Measurements from ENCODE around the gene ELP4.

Gene ELP4

DNA sequence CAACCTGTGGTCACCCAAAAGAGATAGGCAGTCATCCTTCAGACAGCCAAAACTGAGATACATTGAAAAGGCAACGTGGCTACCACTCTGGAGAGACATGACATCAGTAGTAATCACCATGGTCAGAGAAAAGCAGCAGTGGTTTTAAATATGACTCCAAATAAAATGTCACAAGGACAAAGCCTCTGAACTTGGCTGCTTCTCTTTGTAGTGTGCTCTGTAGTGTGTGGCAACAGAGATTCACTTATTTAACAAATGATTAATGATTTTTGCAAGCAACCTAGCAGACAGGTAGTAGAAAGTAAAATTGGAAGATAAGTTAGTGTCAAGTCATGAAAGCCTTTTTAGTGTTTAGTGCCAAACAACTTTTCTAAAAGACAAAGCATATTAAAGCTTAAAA lies 238.0 kb downstream of the ELP4 start:
- Histone ChIP-seq H3K27ac (ENCODE audit: insufficient read depth, low read length, poor library complexity, severe bottlenecking) (no peak overlapping the region), H3K27me3 (replicated peaks; ENCODE audit: control insufficient read depth, insufficient read depth, low read length, poor library complexity, severe bottlenecking) (no peaks in the 10 kb centered on the region), H3K36me3 (ENCODE audit: control insufficient read depth, insufficient read depth, low read length) (no peaks in the 10 kb centered on the region), H3K9me3 (ENCODE audit: control insufficient read depth, low read length) (no peaks in the 10 kb centered on the region), H3K4me3 (ENCODE audit: insufficient read depth, low read depth, low read length, poor library complexity, severe bottlenecking) (no peak overlapping the region), H3K4me1 (ENCODE audit: control insufficient read depth, insufficient read depth, low read length, poor library complexity, severe bottlenecking) (no peaks in the 10 kb centered on the region)
- DNase-seq = no peak

DNA sequence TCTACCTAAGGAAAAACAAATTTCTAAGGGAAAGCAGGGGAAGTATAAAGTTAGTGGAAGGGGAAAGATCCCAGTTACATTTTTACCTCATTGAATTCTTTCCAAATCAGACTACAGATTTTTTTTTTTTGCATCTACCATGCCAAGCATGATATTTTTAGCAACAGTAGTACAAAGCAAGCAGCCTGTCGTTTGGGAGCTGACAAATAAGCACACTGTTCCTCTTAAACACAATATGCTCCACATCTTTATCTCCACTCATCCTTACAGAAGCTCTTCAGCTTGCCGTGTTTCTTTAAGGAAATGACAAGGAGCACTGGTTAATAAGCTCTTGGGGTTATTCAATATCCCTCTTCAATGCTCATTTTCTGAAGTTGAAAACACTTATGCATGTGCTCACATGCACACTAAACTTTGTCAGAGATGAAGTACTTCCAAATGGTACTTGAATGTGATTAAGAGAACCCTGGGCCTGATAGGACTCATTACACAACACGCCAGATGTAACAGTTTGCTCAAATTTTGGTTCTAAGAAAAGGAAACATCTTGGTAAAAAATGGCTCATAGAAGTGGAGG lies 247.8 kb downstream of the ELP4 start:
- H3K36me3 ChIP-seq (ENCODE audit: control insufficient read depth, insufficient read depth, low read length) = no peaks in the 10 kb centered on the region
- no peak overlapping the region for H3K4me3 ChIP-seq (ENCODE audit: insufficient read depth, low read depth, low read length, poor library complexity, severe bottlenecking)
- no peak for DNase-seq

DNA sequence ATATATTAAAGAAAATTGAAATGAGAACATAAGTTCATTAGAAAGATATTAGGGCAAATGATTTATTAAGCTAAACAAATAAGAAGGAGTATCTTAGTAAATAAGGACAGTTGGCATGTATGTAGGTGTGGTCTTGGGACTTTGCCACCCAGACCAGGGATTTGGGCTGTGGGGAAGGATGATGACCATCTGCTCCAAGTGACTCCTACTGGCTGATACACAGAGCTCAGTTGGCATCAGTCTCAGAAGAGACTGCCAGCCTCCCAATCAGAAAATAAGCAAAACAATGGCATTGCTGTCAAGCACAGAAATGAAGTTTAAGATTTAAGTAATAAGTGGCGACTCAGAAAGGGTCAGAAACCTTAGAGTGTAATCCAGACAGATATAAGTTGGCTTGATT lies 252.1 kb downstream of the ELP4 start:
- no peaks in the 10 kb centered on the region for H3K27me3 ChIP-seq (replicated peaks; ENCODE audit: control insufficient read depth, insufficient read depth, low read length, poor library complexity, severe bottlenecking)
- no peaks in the 10 kb centered on the region for H3K4me1 ChIP-seq (ENCODE audit: control insufficient read depth, insufficient read depth, low read length, poor library complexity, severe bottlenecking)
- H3K9me3 ChIP-seq (ENCODE audit: control insufficient read depth, low read length) = no peaks in the 10 kb centered on the region
- H3K27ac ChIP-seq (ENCODE audit: insufficient read depth, low read length, poor library complexity, severe bottlenecking) = no peak overlapping the region
- no peak for DNase-seq
- H3K36me3 ChIP-seq (ENCODE audit: control insufficient read depth, insufficient read depth, low read length) = no peaks in the 10 kb centered on the region
- no peak overlapping the region for H3K4me3 ChIP-seq (ENCODE audit: insufficient read depth, low read depth, low read length, poor library complexity, severe bottlenecking)

More for the DNA sequence above, 247.8 kb downstream of the ELP4 start:
- Histone ChIP-seq H3K27me3 (replicated peaks; ENCODE audit: control insufficient read depth, insufficient read depth, low read length, poor library complexity, severe bottlenecking) (no peaks in the 10 kb centered on the region), H3K4me1 (ENCODE audit: control insufficient read depth, insufficient read depth, low read length, poor library complexity, severe bottlenecking) (no peaks in the 10 kb centered on the region), H3K9me3 (ENCODE audit: control insufficient read depth, low read length) (no peaks in the 10 kb centered on the region), H3K27ac (ENCODE audit: insufficient read depth, low read length, poor library complexity, severe bottlenecking) (no peak overlapping the region)

DNA sequence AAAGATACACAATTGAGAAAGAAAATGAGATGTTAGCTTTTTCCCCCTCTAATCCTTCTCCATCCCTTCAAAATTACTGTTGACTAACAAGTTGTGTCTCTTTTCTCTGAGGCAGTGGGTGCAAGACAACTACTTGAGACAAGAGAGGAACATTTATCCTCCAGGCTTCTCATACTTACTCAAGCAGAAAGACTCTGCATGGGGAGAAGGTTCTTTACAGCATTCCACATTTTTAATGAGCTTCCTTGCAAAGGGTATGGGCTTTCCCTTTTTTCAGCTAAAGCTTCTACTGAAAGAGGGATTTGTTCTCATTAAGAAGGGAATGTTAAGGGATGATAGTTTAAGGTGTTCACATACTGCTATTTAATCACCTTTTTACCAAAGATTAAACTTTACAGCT lies 253.7 kb downstream of the ELP4 start:
- no peak overlapping the region for H3K27ac ChIP-seq (ENCODE audit: insufficient read depth, low read length, poor library complexity, severe bottlenecking)
- no peak overlapping the region for H3K4me3 ChIP-seq (ENCODE audit: insufficient read depth, low read depth, low read length, poor library complexity, severe bottlenecking)
- no peaks in the 10 kb centered on the region for H3K36me3 ChIP-seq (ENCODE audit: control insufficient read depth, insufficient read depth, low read length)
- DNase-seq = no peak
- no peaks in the 10 kb centered on the region for H3K4me1 ChIP-seq (ENCODE audit: control insufficient read depth, insufficient read depth, low read length, poor library complexity, severe bottlenecking)
- no peaks in the 10 kb centered on the region for H3K27me3 ChIP-seq (replicated peaks; ENCODE audit: control insufficient read depth, insufficient read depth, low read length, poor library complexity, severe bottlenecking)
- no peaks in the 10 kb centered on the region for H3K9me3 ChIP-seq (ENCODE audit: control insufficient read depth, low read length)

DNA sequence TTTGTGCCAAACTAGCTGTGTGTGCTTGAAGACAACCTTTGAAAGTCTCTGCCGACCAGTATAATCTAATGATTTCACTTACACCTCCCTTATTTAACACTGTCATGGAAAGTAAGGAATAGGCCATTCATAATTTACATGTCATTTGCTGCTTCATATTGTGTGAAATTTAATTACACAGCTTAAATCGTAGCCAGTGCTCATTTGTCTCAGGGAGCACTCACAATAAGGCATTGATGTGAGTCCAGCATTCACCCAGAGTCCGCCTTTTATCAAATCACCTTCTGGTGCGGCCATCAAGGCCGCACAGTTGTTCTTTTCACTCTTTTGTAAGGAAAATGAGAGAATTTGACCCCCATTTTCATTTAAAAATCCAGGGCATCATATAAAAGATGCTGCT lies 254.7 kb downstream of the ELP4 start:
- Histone ChIP-seq H3K36me3 (ENCODE audit: control insufficient read depth, insufficient read depth, low read length) (no peaks in the 10 kb centered on the region), H3K4me3 (ENCODE audit: insufficient read depth, low read depth, low read length, poor library complexity, severe bottlenecking) (no peak overlapping the region), H3K9me3 (ENCODE audit: control insufficient read depth, low read length) (no peaks in the 10 kb centered on the region), H3K27me3 (replicated peaks; ENCODE audit: control insufficient read depth, insufficient read depth, low read length, poor library complexity, severe bottlenecking) (no peaks in the 10 kb centered on the region), H3K4me1 (ENCODE audit: control insufficient read depth, insufficient read depth, low read length, poor library complexity, severe bottlenecking) (no peaks in the 10 kb centered on the region), H3K27ac (ENCODE audit: insufficient read depth, low read length, poor library complexity, severe bottlenecking) (no peak overlapping the region)
- DNase-seq = no peak

DNA sequence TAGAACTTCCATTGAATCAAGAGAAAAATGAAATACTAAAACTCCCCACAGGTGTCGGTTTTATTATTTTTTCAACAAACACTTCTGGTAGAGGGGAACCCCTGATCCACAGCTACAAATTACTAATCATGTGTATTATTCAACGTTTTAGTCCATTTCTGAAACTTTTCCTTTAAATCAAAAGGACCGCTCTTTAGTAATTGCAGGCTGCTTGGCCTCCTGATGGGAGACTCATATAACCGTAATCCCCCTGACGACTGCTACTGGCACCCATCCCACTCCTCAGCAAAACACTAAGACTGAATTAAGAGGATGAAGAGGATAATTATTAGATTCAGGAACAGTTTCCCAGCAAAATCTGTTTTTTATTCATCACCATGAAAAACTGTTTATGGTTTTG lies 255.2 kb downstream of the ELP4 start:
- DNase-seq = no peak
- H3K9me3 ChIP-seq (ENCODE audit: control insufficient read depth, low read length) = no peaks in the 10 kb centered on the region
- no peaks in the 10 kb centered on the region for H3K27me3 ChIP-seq (replicated peaks; ENCODE audit: control insufficient read depth, insufficient read depth, low read length, poor library complexity, severe bottlenecking)
- H3K36me3 ChIP-seq (ENCODE audit: control insufficient read depth, insufficient read depth, low read length) = no peaks in the 10 kb centered on the region
- no peak overlapping the region for H3K27ac ChIP-seq (ENCODE audit: insufficient read depth, low read length, poor library complexity, severe bottlenecking)
- H3K4me1 ChIP-seq (ENCODE audit: control insufficient read depth, insufficient read depth, low read length, poor library complexity, severe bottlenecking) = no peaks in the 10 kb centered on the region
- no peak overlapping the region for H3K4me3 ChIP-seq (ENCODE audit: insufficient read depth, low read depth, low read length, poor library complexity, severe bottlenecking)

DNA sequence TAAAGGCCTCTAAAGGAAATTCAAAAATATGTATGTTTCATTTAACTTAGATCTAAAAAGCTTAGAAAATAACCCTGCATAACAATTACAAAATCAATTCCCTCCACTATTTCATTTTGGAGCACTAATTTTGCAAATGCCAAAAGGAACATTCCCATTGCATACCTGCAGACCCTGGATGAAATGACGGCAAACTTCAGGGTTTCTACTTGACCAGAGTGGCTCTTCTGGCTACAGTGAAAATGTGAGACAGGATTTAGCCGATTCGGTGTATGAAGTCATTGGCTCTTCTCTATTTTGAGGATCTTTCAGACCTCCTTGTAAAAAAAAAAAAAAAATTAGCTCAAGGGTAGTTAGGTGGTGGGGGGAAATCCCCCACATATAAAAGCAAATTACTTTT lies 257.5 kb downstream of the ELP4 start:
- Histone ChIP-seq H3K36me3 (ENCODE audit: control insufficient read depth, insufficient read depth, low read length) (no peaks in the 10 kb centered on the region), H3K9me3 (ENCODE audit: control insufficient read depth, low read length) (no peaks in the 10 kb centered on the region), H3K27me3 (replicated peaks; ENCODE audit: control insufficient read depth, insufficient read depth, low read length, poor library complexity, severe bottlenecking) (no peaks in the 10 kb centered on the region), H3K4me1 (ENCODE audit: control insufficient read depth, insufficient read depth, low read length, poor library complexity, severe bottlenecking) (no peaks in the 10 kb centered on the region), H3K27ac (ENCODE audit: insufficient read depth, low read length, poor library complexity, severe bottlenecking) (no peak overlapping the region), H3K4me3 (ENCODE audit: insufficient read depth, low read depth, low read length, poor library complexity, severe bottlenecking) (no peak overlapping the region)
- DNase-seq = no peak

DNA sequence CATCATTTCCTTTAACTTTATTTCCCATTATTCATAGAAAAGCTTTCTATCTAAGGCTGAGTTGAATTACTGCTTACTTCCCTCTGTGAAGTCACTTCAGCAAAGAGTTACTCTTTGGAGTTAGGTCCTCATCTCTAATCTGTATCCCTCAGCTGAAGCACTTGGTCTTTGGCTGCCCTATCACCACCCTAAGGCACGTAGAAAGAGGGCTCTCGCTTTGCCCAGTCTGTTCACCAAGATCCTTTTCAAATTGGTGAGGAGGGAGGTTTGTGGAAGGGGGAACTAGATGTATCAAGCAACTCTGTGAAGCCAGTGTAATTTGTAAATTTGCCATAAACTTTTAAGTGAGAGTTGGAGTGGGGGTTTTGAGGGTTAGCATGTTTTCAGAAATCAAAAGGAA lies 258.1 kb downstream of the ELP4 start:
- Histone ChIP-seq H3K27me3 (replicated peaks; ENCODE audit: control insufficient read depth, insufficient read depth, low read length, poor library complexity, severe bottlenecking) (no peaks in the 10 kb centered on the region), H3K27ac (ENCODE audit: insufficient read depth, low read length, poor library complexity, severe bottlenecking) (no peak overlapping the region), H3K4me1 (ENCODE audit: control insufficient read depth, insufficient read depth, low read length, poor library complexity, severe bottlenecking) (no peaks in the 10 kb centered on the region), H3K4me3 (ENCODE audit: insufficient read depth, low read depth, low read length, poor library complexity, severe bottlenecking) (no peak overlapping the region), H3K9me3 (ENCODE audit: control insufficient read depth, low read length) (no peaks in the 10 kb centered on the region), H3K36me3 (ENCODE audit: control insufficient read depth, insufficient read depth, low read length) (no peaks in the 10 kb centered on the region)
- no peak for DNase-seq

DNA sequence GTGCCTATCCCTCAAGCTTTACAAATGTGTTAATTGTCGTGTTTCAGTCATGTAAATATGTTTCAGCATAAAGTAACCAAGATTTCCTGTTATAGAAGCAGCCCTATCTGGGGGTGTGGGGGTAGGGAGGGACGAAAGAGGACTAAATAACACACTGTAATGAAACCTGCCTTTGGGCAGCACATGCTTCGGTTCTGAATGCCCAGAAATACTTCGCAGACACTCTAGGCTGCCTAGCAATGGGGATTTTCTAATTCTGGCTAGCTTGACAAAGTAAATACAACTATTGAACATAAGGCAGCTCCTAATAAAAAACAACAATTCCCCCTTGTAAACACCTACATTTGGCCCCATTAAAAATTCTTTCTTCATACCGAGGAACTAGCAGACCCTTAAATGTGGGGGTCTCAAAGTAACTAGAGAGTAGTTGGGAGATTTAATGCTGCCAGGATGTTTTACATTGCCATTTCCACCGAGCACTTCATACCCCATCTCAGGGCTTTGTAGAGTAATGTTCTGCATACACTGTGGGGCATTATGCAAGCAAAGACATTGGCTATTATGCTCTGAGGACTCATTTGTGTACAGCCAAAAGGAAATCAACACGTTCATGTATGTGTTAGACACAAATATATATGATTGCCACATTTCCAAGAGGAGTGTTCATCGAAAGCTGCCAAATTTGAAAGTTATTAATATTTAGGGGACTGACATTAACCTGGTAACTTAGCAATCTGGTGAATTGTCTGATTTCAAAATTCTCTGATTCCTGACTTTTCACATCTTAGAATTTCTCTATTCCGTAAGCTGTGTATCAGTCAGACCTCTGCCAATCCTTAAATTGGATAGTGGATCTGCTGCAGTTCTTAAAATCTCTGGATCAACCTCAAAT lies 259.4 kb downstream of the ELP4 start:
- no peak overlapping the region for H3K27ac ChIP-seq (ENCODE audit: insufficient read depth, low read length, poor library complexity, severe bottlenecking)
- no peak overlapping the region for H3K4me3 ChIP-seq (ENCODE audit: insufficient read depth, low read depth, low read length, poor library complexity, severe bottlenecking)
- H3K9me3 ChIP-seq (ENCODE audit: control insufficient read depth, low read length) = no peaks in the 10 kb centered on the region
- no peaks in the 10 kb centered on the region for H3K4me1 ChIP-seq (ENCODE audit: control insufficient read depth, insufficient read depth, low read length, poor library complexity, severe bottlenecking)
- no peak for DNase-seq
- no peaks in the 10 kb centered on the region for H3K27me3 ChIP-seq (replicated peaks; ENCODE audit: control insufficient read depth, insufficient read depth, low read length, poor library complexity, severe bottlenecking)
- H3K36me3 ChIP-seq (ENCODE audit: control insufficient read depth, insufficient read depth, low read length) = no peaks in the 10 kb centered on the region

DNA sequence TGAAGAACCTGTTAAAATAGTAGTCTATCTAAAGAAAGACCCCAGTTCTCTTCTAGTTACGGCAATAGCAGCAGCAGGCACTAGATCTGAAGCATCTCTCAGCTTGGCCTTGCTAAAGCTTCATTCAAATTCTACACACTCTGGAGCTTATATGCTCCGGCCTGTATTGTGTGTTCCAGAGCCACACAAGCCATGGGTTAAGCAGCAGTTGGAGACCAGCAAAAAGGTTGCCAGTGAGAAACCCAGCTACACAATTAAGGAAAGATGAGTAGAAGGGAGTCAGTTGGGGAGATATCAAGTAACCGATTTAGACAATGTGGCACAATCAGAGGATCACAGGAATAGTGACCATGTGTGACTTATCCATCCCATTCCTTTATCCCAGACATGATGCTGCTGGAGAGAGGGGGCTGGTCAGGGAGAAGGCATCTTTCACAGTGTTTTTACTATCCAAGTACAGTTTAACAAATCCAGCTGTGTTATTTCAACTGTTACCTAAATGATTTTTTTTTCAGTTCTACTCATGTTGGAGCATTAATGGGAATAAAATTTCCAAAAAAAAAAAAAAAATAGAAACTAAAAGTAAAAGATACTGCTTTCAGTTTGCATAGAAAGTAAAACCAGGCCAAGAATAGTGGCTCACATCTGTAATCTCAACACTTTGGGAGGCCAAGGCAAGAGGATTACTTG lies 260.6 kb downstream of the ELP4 start:
- Histone ChIP-seq H3K27me3 (replicated peaks; ENCODE audit: control insufficient read depth, insufficient read depth, low read length, poor library complexity, severe bottlenecking) (no peaks in the 10 kb centered on the region), H3K4me3 (ENCODE audit: insufficient read depth, low read depth, low read length, poor library complexity, severe bottlenecking) (no peak overlapping the region), H3K27ac (ENCODE audit: insufficient read depth, low read length, poor library complexity, severe bottlenecking) (no peak overlapping the region), H3K9me3 (ENCODE audit: control insufficient read depth, low read length) (no peaks in the 10 kb centered on the region), H3K4me1 (ENCODE audit: control insufficient read depth, insufficient read depth, low read length, poor library complexity, severe bottlenecking) (no peaks in the 10 kb centered on the region), H3K36me3 (ENCODE audit: control insufficient read depth, insufficient read depth, low read length) (no peaks in the 10 kb centered on the region)
- DNase-seq = no peak

Data from effector memory CD4-positive, alpha-beta T cell (primary cell).